HK-2 (cell line): ENCODE data around the gene ANKRD18A.
"Not testable (repeated sequence)": the region's sequence is repeated elsewhere in the genome, so short reads cannot be mapped to it uniquely, and the experiment has no call there.

Experiments used
- DNase-seq: peaks from one replicate; pipeline ENCODE4 v3.0.0-alpha.2; 2018; ENCODE audit not compliant: unreplicated experiment

The ANKRD18A gene

GRCh38 chr9:38626006-38626405 is 5.6 kb upstream of the ANKRD18A start:
- DNase-seq: no peak

GRCh38 chr9:38622951-38623350 is 2.6 kb upstream of the ANKRD18A start:
- DNase-seq: no peak

- DNase-seq: peak; percentile 47
Observed at GRCh38 chr9:38622288-38622674, 1.9 kb upstream of the ANKRD18A start.

- DNase-seq: peak; percentile 35
Observed at GRCh38 chr9:38621434-38622287, 1.3 kb upstream of the ANKRD18A start.

GRCh38 chr9:38619556-38620447 is 594 bp downstream of the ANKRD18A start:
- peak; percentile 29 for DNase-seq

- DNase-seq: not testable (repeated sequence)
Observed at GRCh38 chr9:38598029-38598745, 22.2 kb downstream of the ANKRD18A start.

- DNase-seq: not testable (repeated sequence)
Observed at GRCh38 chr9:38595117-38595516, 25.3 kb downstream of the ANKRD18A start.

GRCh38 chr9:38591346-38592063 is 28.9 kb downstream of the ANKRD18A start:
- DNase-seq: not testable (repeated sequence)

GRCh38 chr9:38583765-38584164 is 36.6 kb downstream of the ANKRD18A start:
- DNase-seq: not testable (repeated sequence)

GRCh38 chr9:38580112-38580511 is 40.3 kb downstream of the ANKRD18A start:
- DNase-seq: peak; percentile 0

- DNase-seq: not testable (repeated sequence)
Observed at GRCh38 chr9:38576181-38576580, 44.2 kb downstream of the ANKRD18A start.

- not testable (repeated sequence) for DNase-seq
Observed at GRCh38 chr9:38566048-38566447, 54.3 kb downstream of the ANKRD18A start.

GRCh38 chr9:38565178-38565577 is 55.2 kb downstream of the ANKRD18A start:
- not testable (repeated sequence) for DNase-seq

GRCh38 chr9:38563911-38564310 is 56.5 kb downstream of the ANKRD18A start:
- not testable (repeated sequence) for DNase-seq

- DNase-seq: peak; percentile 2
Observed at GRCh38 chr9:38561134-38561533, 59.3 kb downstream of the ANKRD18A start.

GRCh38 chr9:38559172-38559571 is 61.2 kb downstream of the ANKRD18A start:
- DNase-seq: not testable (repeated sequence)

GRCh38 chr9:38557746-38558145 is 62.6 kb downstream of the ANKRD18A start:
- not testable (repeated sequence) for DNase-seq

- DNase-seq: not testable (repeated sequence)
Observed at GRCh38 chr9:38554966-38555365, 65.4 kb downstream of the ANKRD18A start.

- DNase-seq: not testable (repeated sequence)
Observed at GRCh38 chr9:38553019-38553418, 67.4 kb downstream of the ANKRD18A start.

- not testable (repeated sequence) for DNase-seq
Observed at GRCh38 chr9:38546497-38547163, 73.8 kb downstream of the ANKRD18A start.
